Muscle layer of colon (tissue), 2 donors: Measurements from ENCODE around the gene MINK1.
"Not testable (repeated sequence)": the region's sequence is repeated elsewhere in the genome, so short reads cannot be mapped to it uniquely, and the experiment has no call there.

ENCODE experiments used
- H3K27ac ChIP-seq: one replicate; pipeline ENCODE4 v1.7.0; 2013; ENCODE audit warnings: low read depth, mild to moderate bottlenecking, low read length, moderate library complexity
- H3K27me3 ChIP-seq, 2 donors: one replicate each; pipeline ENCODE4 v1.7.0; 2013; ENCODE audit warnings: low read length in 2 of 2, mild to moderate bottlenecking in 2 of 2; ENCODE audit not compliant: insufficient read depth in 2 of 2, control insufficient read depth in 1 of 2
- H3K36me3 ChIP-seq: one replicate; pipeline ENCODE4 v1.7.0; 2013; ENCODE audit warnings: mild to moderate bottlenecking, low read length; ENCODE audit not compliant: insufficient read depth
- H3K4me1 ChIP-seq: one replicate; pipeline ENCODE4 v1.7.0; 2013; ENCODE audit warnings: mild to moderate bottlenecking, low read length; ENCODE audit not compliant: insufficient read depth
- H3K4me3 ChIP-seq, 2 donors: one replicate each; pipeline ENCODE4 v1.7.0; 2013; ENCODE audit warnings: low read length in 2 of 2, low read depth in 1 of 2, mild to moderate bottlenecking in 1 of 2, moderate library complexity in 1 of 2
- H3K9ac ChIP-seq: one replicate; pipeline ENCODE4 v1.7.0; 2013; ENCODE audit warnings: low read length
- H3K9me3 ChIP-seq: one replicate; pipeline ENCODE4 v1.7.0; 2013; ENCODE audit warnings: mild to moderate bottlenecking, low read length
- donor health status: abdominal sarcoma.
- donor health status: Adenocarcinoma of cecum.

Gene MINK1

GRCh38 chr17:4897785-4898184, 64.6 kb downstream of the MINK1 start:
- H3K27me3 ChIP-seq: peaks cover 11 to 30% of the 10 kb centered on the region in 2 donors
- H3K9me3 ChIP-seq: no peaks in the 10 kb centered on the region
- no peak overlapping the region for H3K4me3 ChIP-seq
- peaks cover 34% of the 10 kb centered on the region for H3K36me3 ChIP-seq
- peaks cover 11% of the 10 kb centered on the region for H3K4me1 ChIP-seq
- no peak overlapping the region for H3K9ac ChIP-seq
- no peak overlapping the region for H3K27ac ChIP-seq

- no peak overlapping the region for H3K9ac ChIP-seq
- no peaks in the 10 kb centered on the region for H3K9me3 ChIP-seq
- H3K36me3 ChIP-seq: peaks cover 29% of the 10 kb centered on the region
- peaks cover 11% of the 10 kb centered on the region for H3K4me1 ChIP-seq
- no peak overlapping the region for H3K27ac ChIP-seq
- H3K4me3 ChIP-seq: no peak overlapping the region
- H3K27me3 ChIP-seq: peaks cover 11 to 30% of the 10 kb centered on the region in 2 donors
These were observed 65.2 kb downstream of the MINK1 start for GRCh38 chr17:4898351-4898750.

GRCh38 chr17:4898927-4899326, 65.8 kb downstream of the MINK1 start:
- H3K4me3 ChIP-seq: peak overlapping the region in 1 of 2 donors; percentile 23
- H3K27ac ChIP-seq: no peak overlapping the region
- H3K9ac ChIP-seq: no peak overlapping the region

GRCh38 chr17:4899341-4900230, 66.4 kb downstream of the MINK1 start, which contains the start of gene C17orf107:
TSS of gene C17orf107 (plus strand) at chr17:4899536. CDS start at chr17:4899763, 227 bp downstream.
- peaks cover 11% of the 10 kb centered on the region for H3K4me1 ChIP-seq
- H3K36me3 ChIP-seq: peaks cover 19% of the 10 kb centered on the region
- H3K27me3 ChIP-seq: peaks cover 11 to 35% of the 10 kb centered on the region in 2 donors
- H3K27ac ChIP-seq: no peak within 1 kb of the TSS
- no peaks in the 10 kb centered on the region for H3K9me3 ChIP-seq
- peak within 1 kb of the TSS in 1 of 2 donors; percentile 23 for H3K4me3 ChIP-seq
- no peak within 1 kb of the TSS for H3K9ac ChIP-seq

More at GRCh38 chr17:4898927-4899326, 65.8 kb downstream of the MINK1 start:
- H3K27me3 ChIP-seq: peaks cover 11 to 32% of the 10 kb centered on the region in 2 donors
- H3K4me1 ChIP-seq: peaks cover 11% of the 10 kb centered on the region
- no peaks in the 10 kb centered on the region for H3K9me3 ChIP-seq
- H3K36me3 ChIP-seq: peaks cover 24% of the 10 kb centered on the region

- Histone ChIP-seq H3K27me3 (peaks cover 11 to 35% of the 10 kb centered on the region in 2 donors), H3K27ac (no peak overlapping the region), H3K4me1 (peaks cover 11% of the 10 kb centered on the region), H3K9me3 (no peaks in the 10 kb centered on the region), H3K36me3 (peaks cover 10% of the 10 kb centered on the region), H3K9ac (no peak overlapping the region), H3K4me3 (peak overlapping the region in 1 of 2 donors; percentile 23)
These were observed 67.3 kb downstream of the MINK1 start for GRCh38 chr17:4900231-4901107.

- peaks cover 11 to 35% of the 10 kb centered on the region in 2 donors for H3K27me3 ChIP-seq
- no peak overlapping the region for H3K4me3 ChIP-seq
- H3K9me3 ChIP-seq: no peaks in the 10 kb centered on the region
- no peak overlapping the region for H3K9ac ChIP-seq
- peaks cover 4% of the 10 kb centered on the region for H3K36me3 ChIP-seq
- H3K27ac ChIP-seq: no peak overlapping the region
- H3K4me1 ChIP-seq: peaks cover 11% of the 10 kb centered on the region
These were observed 68.0 kb downstream of the MINK1 start for GRCh38 chr17:4901108-4901647.

- H3K27me3 ChIP-seq: peaks cover 11 to 35% of the 10 kb centered on the region in 2 donors
- H3K4me3 ChIP-seq: no peak overlapping the region
- no peak overlapping the region for H3K9ac ChIP-seq
- H3K27ac ChIP-seq: no peak overlapping the region
- no peaks in the 10 kb centered on the region for H3K36me3 ChIP-seq
- H3K9me3 ChIP-seq: no peaks in the 10 kb centered on the region
- H3K4me1 ChIP-seq: peaks cover 11% of the 10 kb centered on the region
These were observed 68.7 kb downstream of the MINK1 start for GRCh38 chr17:4901648-4902344.

- no peak overlapping the region for H3K4me3 ChIP-seq
- H3K27ac ChIP-seq: no peak overlapping the region
- H3K9ac ChIP-seq: no peak overlapping the region
These were observed 69.4 kb downstream of the MINK1 start for GRCh38 chr17:4902540-4902939.

GRCh38 chr17:4903051-4903818, 70.1 kb downstream of the MINK1 start, which contains the start of gene CHRNE:
TSS of gene CHRNE (minus strand) at chr17:4903098. CDS start at chr17:4903063, 35 bp downstream.
- no peak within 1 kb of the TSS for H3K4me3 ChIP-seq
- peaks cover 11% of the 10 kb centered on the region for H3K4me1 ChIP-seq
- no peak within 1 kb of the TSS for H3K9ac ChIP-seq
- no peaks in the 10 kb centered on the region for H3K9me3 ChIP-seq
- H3K36me3 ChIP-seq: no peaks in the 10 kb centered on the region
- H3K27ac ChIP-seq: no peak within 1 kb of the TSS
- H3K27me3 ChIP-seq: peaks cover 11 to 35% of the 10 kb centered on the region in 2 donors

More at GRCh38 chr17:4902540-4902939, 69.4 kb downstream of the MINK1 start:
- no peaks in the 10 kb centered on the region for H3K36me3 ChIP-seq
- peaks cover 11 to 35% of the 10 kb centered on the region in 2 donors for H3K27me3 ChIP-seq
- peaks cover 11% of the 10 kb centered on the region for H3K4me1 ChIP-seq
- no peaks in the 10 kb centered on the region for H3K9me3 ChIP-seq

- H3K4me1 ChIP-seq: peaks cover 14% of the 10 kb centered on the region
- H3K9ac ChIP-seq, H3K9me3 ChIP-seq, H3K36me3 ChIP-seq, H3K27ac ChIP-seq, H3K27me3 ChIP-seq, H3K4me3 ChIP-seq: not testable (repeated sequence)
These were observed 73.5 kb downstream of the MINK1 start for GRCh38 chr17:4906642-4907041.
